HG03457 (cell line): ENCODE data around the gene SCAF11.
"Not testable (repeated sequence)": the region's sequence is repeated elsewhere in the genome, so short reads cannot be mapped to it uniquely, and the experiment has no call there.

ENCODE experiments used
- ATAC-seq: cut with Tn5 transposase; IDR thresholded peaks from one replicate; pipeline ENCODE4 v1.9.1; 2021; ENCODE audit warnings: moderate number of reproducible peaks; ENCODE audit not compliant: unreplicated experiment

Gene SCAF11, protein sequence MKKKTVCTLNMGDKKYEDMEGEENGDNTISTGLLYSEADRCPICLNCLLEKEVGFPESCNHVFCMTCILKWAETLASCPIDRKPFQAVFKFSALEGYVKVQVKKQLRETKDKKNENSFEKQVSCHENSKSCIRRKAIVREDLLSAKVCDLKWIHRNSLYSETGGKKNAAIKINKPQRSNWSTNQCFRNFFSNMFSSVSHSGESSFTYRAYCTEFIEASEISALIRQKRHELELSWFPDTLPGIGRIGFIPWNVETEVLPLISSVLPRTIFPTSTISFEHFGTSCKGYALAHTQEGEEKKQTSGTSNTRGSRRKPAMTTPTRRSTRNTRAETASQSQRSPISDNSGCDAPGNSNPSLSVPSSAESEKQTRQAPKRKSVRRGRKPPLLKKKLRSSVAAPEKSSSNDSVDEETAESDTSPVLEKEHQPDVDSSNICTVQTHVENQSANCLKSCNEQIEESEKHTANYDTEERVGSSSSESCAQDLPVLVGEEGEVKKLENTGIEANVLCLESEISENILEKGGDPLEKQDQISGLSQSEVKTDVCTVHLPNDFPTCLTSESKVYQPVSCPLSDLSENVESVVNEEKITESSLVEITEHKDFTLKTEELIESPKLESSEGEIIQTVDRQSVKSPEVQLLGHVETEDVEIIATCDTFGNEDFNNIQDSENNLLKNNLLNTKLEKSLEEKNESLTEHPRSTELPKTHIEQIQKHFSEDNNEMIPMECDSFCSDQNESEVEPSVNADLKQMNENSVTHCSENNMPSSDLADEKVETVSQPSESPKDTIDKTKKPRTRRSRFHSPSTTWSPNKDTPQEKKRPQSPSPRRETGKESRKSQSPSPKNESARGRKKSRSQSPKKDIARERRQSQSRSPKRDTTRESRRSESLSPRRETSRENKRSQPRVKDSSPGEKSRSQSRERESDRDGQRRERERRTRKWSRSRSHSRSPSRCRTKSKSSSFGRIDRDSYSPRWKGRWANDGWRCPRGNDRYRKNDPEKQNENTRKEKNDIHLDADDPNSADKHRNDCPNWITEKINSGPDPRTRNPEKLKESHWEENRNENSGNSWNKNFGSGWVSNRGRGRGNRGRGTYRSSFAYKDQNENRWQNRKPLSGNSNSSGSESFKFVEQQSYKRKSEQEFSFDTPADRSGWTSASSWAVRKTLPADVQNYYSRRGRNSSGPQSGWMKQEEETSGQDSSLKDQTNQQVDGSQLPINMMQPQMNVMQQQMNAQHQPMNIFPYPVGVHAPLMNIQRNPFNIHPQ (N-terminal part only)

DNA sequence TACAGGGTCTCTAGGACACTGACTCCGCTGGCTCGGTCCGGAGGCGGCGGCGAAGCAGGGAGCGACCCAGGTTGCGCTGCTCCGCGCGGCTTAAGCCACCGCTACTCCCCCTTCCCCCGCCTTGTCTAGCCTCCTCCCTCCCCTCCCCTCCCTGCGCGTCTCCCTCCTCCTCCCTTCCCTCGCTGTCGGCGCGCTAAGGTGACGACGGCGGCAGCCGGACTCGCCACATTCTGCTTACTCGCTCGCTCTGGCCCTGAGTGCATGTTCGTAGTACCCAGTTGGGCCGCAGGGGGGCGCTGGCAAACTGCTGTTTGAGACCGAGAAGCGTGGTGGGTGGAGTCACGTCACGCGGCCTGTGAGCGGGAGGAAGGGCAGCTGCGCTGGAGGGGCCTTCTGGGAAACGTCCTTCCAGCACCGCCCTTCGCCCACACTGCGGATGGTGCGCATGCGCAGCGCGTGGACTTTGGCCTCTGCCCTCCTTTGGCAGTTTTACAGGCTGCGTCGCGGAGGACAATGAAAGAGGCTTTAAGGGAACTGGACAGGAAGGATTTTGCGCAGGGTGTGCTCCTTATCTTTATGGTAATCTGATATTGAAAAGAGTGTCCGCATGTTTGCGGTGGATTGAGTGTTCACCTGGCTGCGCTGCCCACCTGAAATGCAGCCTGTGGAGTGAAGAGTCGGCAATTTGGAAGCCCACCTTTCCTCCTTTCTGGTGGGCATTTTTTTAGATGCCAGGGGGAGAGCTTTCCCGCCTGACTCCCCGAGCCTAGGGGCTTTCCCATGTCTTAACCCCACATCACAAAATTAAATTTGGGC lies at the start of gene SCAF11:
Gene SCAF11 (minus strand): TSS at position 107 of the 816 bp plus-strand sequence. CDS start 26,407 bp downstream, outside the sequence.
- ATAC-seq = peak; percentile 65

DNA sequence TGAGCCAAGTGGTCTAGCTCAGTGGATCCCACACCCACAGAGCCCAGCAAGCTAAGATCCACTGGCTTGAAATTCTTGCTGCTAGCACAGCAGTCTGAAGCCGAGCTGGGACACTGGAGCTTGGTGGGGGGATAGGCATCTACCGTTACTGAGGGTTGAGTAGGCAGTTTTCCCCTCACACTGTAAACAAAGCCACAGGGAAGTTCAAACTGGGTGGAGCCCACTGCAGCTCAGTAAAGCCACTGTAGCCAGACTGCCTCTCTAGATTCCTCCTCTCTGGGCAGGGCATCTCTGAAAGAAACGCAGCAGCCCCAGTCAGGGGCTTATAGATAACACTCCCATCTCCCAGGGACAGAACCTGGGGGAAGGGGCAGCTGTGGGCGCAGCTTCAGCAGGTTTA lies 46.7 kb upstream of the SCAF11 start:
- not testable (repeated sequence) for ATAC-seq

DNA sequence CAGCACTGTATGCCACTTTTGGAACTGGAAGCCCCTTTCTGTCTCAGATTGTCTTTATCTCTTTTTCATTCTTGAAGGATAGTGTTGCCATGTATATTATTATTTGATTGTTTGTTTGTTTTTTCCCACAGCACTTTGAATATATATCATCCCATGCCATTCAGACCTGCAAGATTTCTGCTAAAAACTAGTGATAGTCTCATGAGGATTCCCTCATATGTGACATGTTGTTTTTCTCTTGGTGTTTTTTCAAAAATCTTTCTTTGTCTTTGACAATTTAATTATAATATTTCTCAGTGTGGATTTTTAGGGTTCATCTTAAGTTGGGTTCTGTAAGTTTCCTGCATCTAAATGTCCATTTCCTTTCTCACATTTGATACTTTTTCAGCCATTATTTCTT lies 36.8 kb upstream of the SCAF11 start:
- no peak for ATAC-seq

DNA sequence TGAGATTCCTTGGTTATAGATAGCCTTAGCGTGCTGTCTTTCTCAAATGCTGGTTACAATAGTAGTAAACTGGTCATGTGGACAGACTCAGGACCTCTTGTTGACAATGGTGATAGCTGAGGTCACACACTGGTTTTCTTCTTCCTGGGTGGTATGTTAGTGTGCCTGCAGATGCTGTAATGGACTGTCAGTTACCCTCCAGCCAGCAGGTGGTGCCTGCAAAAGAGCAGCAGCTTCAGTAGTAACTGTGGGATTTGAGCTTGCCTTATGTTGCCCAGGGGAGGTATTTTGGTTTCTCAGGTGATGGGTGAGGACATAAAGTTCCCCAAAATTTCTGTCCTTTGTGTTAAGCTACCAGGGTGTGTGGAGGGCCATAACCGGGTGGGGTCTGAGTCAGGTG lies 33.7 kb upstream of the SCAF11 start:
- ATAC-seq = no peak

DNA sequence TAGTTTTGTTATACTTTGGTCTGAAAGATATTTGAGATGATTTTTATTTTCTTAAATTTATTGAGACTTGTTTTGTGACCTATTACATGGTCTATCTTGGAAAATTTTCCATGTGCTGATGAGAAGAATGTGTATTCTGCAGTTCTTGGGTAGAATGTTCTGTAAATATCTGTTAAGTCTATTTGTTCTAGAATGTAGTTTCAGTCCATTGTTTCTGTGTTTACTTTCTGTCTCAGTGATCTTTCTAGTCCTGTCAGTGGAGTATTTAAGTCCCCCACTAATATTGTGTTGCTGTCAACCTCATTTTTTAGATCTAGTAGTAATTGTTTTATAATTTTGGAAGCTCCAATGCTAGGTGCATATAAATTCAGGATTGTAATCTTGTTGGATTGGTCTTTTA lies 30.4 kb upstream of the SCAF11 start:
- no peak for ATAC-seq

DNA sequence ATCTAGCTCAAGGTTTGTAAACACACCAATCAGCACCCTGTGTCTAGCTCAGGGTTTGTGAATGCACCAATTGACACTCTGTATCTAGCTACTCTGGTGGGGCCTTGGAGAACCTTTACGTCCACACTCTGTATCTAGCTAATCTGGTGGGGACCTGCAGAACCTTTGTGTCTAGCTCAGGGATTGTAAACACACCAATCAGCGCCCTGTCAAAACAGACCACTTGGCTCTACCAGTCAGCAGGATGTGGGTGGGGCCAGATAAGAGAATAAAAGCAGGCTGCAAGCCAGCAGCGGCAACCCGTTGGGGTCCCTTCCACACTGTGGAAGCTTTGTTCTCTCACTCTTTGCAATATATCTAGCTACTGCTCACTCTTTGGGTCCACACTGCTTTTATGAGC lies 28.3 kb upstream of the SCAF11 start:
- ATAC-seq = not testable (repeated sequence)

DNA sequence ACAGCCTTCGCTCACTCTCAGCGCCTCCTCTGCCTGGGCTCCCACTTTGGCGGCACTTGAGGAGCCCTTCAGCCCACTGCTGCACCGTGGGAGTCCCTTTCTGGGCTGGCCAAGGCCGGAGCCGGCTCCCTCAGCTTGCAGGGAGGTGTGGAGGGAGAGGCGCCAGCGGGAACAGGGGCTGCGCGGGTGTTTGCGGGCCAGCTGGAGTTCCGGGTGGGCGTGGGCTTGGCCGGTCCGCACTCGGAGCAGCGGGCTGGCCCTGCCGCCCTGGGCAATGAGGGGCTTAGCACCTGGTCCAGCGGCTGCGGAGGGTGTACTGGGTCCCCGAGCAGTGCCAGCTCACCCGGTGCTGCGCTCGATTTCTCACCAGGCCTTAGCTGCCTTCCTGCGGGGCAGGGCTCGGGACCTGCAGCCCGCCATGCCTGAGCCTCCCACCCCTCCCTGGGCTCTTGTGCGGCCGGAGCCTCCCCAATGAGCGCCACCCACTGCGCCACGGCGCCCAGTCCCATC lies 27.5 kb upstream of the SCAF11 start:
- ATAC-seq = not testable (repeated sequence)

DNA sequence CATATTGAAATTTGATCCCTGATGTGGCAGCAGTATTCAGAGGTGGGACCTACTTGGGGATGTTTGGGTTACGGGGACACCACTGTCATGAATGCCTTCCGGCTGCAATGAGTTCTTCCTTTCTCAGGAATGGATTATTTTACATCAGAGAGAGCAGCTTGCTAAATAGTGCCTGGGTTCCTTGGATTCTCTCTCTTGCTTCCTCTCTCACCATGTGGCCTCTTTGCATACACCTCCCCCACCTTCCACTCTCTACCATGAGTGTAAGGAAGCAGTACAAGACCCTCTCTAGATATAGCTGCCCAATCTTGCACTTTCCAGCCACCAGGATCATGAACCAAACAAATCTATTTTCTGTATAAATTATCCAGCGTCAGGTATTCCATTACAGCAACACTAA lies 15.4 kb upstream of the SCAF11 start:
- no peak for ATAC-seq

DNA sequence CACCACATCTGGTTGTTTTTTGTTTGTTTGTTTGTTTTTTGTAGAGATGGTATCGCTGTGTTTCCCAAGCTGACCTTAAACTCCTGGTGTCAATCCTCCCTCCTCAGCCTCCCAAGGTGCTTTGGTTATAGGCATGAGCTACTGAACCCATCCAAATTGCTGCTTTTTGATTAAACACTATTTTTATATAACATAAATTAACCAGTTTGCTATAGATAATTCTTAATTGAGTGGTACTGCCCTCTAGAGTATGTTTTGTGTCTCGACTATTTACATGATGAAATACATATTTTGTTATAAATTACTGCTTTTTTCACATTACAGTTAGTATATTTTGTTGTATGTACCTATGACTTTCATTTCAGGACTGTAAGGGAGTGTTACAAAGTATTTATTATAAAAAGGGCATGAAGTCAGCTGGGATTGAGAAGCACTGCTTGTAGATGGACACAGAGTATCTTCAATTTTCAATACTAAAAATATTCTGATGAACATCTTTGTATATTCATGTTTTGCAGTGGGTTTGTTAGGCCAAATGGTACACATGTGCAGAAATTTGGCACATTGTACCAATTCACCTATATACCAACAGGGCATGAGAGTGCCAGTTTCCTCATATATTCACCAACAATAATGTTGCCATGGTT lies 14.9 kb upstream of the SCAF11 start:
- ATAC-seq = no peak

DNA sequence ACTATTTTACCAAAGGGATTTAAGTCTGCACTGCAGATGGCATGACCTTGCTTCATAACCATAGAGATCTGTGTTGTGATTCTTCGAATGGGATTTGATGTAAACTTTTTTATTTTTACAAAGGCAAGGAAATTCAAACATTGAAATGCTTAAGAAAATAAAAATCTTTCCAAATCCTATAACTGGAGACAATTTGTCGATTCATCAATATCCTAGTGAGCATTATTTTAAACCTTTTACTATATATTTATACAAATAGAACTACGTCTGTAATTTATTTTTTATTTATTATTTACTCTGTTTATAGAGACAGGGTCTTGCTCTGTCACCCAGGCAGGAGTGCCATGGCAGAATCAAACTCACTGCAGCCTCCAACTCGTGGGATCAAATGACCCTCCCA lies 14.3 kb upstream of the SCAF11 start:
- ATAC-seq = no peak

DNA sequence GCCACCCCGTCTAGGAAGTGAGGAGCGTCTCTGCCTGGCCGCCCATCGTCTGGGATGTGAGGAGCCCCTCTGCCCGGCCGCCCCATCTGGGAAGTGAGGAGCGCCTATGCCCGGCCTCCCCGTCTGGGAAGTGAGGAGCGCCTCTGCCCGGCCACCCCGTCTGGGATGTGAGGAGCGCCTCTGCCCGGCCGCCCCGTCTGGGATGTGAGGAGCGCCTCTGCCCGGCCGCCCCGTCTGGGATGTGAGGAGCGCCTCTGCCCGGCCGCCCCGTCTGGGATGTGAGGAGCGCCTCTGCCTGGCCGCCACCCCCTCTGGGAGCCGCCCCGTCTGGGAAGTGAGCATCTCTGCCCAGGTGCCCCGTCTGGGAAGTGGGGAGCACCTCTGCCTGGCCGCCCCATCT lies 9.7 kb upstream of the SCAF11 start:
- ATAC-seq = not testable (repeated sequence)

DNA sequence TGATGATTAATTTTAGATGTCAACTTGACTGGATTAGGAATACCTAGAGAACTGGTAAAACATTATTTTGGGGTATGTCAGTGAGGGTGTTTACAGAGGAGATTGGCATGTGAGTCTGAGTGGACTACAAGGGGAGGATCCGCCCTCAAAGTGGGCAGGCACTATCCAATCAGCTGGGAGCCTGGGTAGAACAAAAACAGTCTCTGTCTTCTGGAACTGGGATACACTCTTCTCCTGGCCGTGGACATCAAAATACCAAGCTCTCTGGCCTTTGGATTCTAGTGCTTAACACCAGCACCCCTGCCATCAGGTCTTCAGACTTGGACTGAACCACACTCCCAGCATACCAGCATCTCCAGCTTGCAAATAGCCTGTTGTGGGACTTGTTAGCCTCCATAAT lies 4.4 kb upstream of the SCAF11 start:
- ATAC-seq = no peak

DNA sequence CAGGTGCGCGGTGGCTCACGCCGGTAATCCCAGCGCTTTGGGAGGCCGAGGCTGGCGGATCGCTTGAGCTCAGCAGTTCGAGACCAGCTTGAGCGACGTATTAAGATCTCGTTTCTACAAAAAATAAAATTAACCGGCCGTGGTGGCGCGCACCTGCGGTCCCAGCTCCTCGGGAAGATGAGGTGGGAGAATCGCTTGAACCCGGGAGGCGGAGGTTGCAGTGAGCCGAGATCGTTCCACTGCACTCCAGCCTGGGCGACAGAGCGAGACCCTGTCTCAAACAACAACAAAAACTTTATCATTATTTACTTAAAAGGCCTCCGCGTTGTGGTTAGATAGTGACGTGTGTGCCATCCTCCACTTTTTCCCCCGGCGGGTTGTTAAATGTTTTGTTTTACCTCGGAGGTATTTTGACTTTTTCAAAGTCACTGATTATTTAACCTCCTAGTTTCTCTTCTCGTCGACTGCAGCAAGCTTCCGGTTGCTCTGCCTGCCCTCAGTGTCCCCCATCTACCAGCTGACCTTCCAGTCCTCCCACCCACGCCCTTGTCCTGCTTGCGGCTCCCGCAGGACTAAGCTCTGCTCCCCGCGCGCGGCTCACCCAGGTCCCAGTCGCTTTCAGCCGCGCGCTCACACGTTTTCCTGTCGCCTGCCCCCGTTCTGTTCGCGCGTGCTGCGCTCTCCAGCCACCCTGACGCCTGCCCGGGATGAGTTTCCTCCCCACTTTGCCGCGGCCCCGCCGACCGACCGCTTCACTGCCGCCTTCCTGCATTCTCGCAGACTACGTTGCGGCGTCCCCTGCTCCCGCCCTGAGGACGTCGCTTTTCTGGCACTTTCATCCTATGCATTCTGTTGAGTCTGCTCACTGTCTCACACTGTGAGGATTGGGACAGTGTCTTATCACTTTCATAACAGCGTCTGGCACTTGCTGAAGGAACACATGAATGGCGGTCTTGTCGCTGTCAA lies 1.2 kb upstream of the SCAF11 start:
- ATAC-seq = no peak

DNA sequence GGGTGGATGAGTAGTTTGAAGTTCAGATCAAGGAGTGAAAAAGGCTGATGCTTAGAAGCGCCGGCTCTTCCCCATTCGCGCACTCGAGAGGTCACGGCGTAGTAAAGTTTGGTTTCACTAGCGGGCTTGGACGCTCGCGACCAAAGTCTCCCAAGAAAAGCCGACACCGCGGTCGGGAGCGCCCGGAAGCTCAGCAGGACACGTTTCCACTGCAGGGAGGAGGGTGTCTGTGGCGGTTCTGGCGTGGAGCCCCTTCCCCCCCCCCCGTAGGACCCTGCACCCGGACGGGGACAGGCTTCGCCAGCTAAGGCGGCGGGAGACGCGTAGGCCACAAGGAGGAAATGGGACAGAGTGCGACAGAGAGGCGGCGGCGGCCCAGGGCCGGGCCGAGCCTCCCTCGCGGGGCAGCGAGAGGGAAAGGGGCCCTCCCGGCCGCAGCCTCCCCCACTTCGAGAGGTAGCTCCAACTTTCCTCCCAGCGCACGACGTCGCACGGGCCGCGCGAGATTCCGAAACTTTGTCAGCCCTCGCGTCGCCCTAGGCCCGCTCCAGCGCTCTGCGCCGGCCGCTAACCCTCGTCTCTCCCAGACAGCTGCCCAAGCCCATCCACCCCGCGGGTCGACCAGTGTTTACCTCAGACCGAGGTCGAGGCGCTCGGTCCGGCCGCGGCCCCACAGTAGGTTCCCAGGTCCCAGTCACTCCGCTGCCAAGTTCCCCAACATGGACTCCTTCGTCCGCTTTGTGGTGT lies 480 bp downstream of the SCAF11 start:
- peak; percentile 15 for ATAC-seq

DNA sequence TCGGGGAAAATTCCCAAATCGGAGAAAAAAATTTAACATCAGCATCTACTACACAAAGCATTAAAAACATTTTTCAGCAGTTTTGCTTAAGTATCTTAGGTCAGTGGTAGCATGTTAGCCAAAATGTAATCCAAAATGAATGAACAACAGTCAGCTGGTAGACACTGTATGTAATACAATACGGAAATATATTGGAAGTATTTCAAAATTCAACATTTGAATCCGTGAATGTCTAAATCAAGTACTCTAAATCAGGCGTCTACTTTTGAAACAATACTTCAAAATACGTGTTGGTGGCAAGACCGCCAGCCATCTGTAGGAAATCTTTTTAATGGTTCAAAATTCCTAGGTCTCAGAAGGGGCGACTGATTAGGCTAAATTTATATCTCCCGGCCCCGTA lies 1.1 kb downstream of the SCAF11 start:
- no peak for ATAC-seq

DNA sequence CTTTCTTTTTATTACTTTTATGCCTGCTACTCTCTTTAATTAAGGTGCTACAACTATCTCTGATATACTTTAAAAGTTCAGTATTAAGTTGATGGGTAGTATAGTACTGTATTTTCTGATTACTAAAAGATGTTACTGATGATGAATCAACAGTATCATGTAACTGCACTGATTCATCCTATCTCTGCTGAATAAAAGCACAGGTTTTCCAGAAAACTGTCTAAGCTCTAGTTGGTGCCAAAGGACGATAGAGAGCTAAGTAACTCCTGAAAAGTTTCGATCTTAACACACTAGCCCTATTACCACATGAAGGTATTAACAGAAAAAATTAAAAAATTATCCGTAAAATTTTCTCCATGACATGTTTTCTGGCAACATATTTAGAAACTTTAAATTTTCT lies 2.1 kb downstream of the SCAF11 start:
- no peak for ATAC-seq

DNA sequence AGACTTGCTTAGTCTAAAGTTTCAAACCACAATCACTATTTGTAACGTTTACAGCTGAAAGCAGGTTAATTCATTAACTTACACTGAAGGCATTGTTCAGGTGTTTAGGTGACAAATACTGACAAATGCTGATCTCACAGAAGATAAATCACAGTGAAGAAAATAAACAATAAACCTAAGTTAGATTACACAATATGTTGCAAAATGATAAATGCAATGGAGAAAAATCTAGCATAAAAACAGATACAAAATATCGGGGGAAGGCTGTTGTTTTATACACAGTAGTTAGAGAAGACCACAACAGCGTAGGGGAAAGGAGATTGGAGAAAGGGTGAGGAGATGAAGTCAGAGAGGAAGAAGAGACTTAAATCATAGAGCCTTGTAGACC lies 3.0 kb downstream of the SCAF11 start:
- no peak for ATAC-seq
